Measurements from ENCODE around the gene GAD2.
"Not testable (repeated sequence)": the region's sequence is repeated elsewhere in the genome, so short reads cannot be mapped to it uniquely, and the experiment has no call there.

Gene GAD2

DNA sequence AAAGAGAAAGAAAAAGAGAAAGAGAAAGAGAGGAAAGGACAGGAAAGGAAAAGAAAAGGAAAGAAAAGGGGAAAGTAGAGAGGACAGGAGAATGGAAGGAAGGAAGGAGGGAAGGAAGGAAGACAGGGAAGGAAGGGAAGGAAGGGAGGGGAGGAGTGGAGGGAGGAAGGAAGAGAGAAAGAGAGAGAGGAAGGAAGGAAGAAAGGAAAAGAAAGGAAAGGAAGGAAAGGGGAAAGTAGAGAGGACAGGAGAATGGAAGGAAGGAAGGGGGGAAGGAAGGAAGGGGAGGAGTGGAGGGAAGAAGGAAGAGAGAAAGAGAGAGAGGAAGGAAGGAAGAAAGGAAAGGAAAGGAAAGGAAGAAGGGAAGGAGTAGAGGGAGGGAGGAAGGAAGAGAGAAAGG, 125.1 kb downstream of the GAD2 start:
- no peak overlapping the region for H3K27ac ChIP-seq
- ChIA-PET POLR2A (ENCODE audit: low non-redundant PET) (no interaction called here), CTCF (no interaction called here)
- TF ChIP-seq, protein P1, sequence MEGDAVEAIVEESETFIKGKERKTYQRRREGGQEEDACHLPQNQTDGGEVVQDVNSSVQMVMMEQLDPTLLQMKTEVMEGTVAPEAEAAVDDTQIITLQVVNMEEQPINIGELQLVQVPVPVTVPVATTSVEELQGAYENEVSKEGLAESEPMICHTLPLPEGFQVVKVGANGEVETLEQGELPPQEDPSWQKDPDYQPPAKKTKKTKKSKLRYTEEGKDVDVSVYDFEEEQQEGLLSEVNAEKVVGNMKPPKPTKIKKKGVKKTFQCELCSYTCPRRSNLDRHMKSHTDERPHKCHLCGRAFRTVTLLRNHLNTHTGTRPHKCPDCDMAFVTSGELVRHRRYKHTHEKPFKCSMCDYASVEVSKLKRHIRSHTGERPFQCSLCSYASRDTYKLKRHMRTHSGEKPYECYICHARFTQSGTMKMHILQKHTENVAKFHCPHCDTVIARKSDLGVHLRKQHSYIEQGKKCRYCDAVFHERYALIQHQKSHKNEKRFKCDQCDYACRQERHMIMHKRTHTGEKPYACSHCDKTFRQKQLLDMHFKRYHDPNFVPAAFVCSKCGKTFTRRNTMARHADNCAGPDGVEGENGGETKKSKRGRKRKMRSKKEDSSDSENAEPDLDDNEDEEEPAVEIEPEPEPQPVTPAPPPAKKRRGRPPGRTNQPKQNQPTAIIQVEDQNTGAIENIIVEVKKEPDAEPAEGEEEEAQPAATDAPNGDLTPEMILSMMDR (conservative IDR thresholded peaks at IDR 0.05; ENCODE audit: low read depth), result no peak
- DNase-seq (ENCODE audit: low spot score), result no peak

DNA sequence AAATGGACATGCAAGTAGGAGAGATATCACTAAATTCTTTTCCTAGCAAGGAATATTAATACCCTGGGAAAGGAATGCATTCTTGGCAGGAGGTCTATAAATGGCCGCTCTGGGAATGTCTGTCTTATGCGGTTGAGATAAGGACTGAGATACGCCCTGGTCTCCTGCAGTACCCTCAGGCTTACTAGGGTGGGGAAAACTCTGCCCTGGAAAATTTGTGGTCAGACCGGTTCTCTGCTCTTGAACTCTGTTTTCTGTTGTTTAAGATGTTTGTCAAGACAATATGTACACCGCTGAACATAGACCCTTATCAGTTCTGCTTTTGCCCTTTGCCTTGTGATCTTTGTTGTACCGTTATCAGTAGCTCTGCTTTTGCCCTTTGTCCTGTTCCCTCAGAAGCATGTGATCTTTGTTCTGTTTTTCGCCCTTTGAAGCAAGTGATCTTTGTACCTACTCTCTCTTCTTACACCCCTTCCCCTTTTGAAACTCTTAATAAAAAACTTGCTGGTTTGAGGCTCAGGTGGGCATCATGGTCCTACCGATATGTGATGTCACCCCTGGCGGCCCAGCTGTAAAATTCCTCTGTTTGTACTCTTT, 132.3 kb downstream of the GAD2 start:
- CTCF ChIA-PET; H3K27ac ChIP-seq; POLR2A ChIA-PET (ENCODE audit: low non-redundant PET); DNase-seq (ENCODE audit: low spot score): not testable (repeated sequence)
